Muscle of arm (tissue), 12 donors: Measurements from ENCODE around the gene FKBP14. TPM values are rescaled to one million over a fixed set of nuclear protein-coding genes. Genes with fewer than 3 reads are reported as not detected.

ENCODE experiments used
- DNase-seq: peaks from one replicate; pipeline ENCODE4 v3.0.0-alpha.2; 2013
- polyA plus RNA-seq, 12 donors: library from polyadenylated mRNA; unstranded; fragments of 120-200 nt; gene quantifications; one replicate each; pipeline ENCODE4 v1.2.1, GENCODE V29; 2013; ENCODE audit not compliant: insufficient read length in 12 of 12

FKBP14 gene
- polyA plus RNA-seq, 12 donors: 22.8 to 55.6 (median 31.9) TPM; not detected in 1

DNA sequence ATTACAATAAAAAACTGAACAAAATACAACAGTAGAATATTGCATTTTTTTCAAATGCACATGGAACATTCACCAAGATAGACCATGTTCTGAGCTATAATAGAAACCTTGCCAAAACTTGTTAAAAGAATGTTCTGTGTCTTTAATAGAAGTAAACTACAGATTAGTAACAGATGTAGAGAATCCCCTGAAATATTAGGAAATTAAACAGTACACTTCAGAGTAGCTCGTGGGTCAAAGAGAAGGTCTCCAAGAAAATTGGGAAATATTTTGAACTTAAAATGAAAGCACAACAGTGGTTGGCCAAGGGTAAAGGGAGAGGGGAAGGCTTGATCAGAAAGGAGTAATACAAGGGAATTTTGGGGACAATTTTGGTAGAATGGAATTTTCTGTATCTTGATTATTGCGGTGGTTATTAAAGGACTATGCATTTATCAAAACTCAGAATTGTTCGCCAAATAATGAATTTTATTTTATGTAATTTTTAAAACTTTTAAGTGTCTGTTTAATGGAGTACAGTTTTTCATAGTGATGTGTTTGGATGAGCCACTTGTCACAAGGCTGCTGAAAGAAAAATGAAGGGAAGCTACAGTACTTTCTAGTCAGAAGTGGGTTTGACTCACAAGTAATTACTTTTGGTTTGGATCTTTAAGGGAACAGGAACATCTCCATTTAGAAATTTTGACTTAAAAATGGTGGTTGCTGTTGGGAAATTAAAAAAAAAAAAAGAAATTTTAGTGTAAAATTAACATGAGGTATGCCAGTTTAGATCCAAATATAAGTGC, 11.9 kb upstream of the FKBP14 start:
- DNase-seq: no peak

GRCh38 chr7:30036220-30036619, 9.7 kb upstream of the FKBP14 start:
- DNase-seq: no peak

GRCh38 chr7:30034501-30034900, 8.0 kb upstream of the FKBP14 start:
- DNase-seq: no peak

- DNase-seq: no peak
Observed at GRCh38 chr7:30032310-30033125, 6.0 kb upstream of the FKBP14 start.

GRCh38 chr7:30029696-30030095, 3.2 kb upstream of the FKBP14 start:
- no peak for DNase-seq

- peak; percentile 51 for DNase-seq
Observed at GRCh38 chr7:30028749-30029635, 2.5 kb upstream of the FKBP14 start.

DNA sequence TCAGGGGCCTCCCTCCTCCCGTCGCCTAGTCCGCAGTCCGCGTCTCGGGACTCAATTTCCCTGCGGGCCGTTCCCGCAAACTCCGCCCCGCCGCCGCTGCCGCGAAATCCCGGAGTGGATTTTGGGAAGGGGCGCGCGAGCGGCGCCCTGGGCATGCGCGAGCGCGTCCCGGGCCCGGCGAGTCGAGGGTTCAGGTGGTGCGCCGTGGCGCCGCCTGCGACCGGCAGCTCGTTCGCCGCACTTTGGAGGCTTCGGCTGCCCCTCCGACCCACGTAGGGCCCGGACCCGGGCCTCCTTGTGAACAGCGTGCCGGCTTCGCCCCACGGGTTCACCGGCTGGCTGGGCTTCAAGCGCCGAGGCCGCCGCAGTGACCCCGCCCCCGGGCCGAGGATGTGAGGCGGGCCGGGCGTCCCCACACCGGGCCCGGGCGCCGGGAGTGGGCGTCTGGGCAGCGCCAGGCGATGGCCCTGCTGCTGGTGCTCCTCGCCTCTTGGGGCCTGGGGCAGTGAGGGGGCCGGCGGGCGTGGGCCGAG, 1.8 kb upstream of the FKBP14 start, which contains the start of gene PLEKHA8:
Gene PLEKHA8 (plus strand): TSS at position 197 of the 533 bp plus-strand sequence. CDS start 351 bp downstream, outside the sequence.
- peak; percentile 92 for DNase-seq

DNA sequence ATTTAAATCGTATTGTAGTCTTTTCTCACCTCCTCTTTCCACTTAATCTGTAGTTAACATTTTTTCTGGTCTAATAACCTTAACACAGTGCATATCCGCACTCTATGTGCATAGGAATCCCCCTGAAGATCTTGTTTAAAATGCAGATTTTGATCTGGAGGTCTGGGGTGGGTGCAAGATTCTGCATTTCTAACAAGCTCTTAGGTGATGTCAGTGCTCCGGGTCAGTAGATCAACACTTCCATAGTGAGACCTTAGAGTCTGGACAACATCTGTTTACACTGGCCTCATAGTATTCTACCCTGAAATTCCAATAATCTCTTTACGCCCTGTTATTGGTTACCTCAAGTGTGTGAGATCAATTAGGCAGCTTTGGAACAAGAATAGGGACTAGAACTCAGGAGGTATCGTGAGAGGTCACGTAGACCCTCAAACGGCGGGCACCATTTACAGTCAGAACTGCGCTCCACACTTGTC, 1.3 kb upstream of the FKBP14 start:
- DNase-seq: no peak

DNA sequence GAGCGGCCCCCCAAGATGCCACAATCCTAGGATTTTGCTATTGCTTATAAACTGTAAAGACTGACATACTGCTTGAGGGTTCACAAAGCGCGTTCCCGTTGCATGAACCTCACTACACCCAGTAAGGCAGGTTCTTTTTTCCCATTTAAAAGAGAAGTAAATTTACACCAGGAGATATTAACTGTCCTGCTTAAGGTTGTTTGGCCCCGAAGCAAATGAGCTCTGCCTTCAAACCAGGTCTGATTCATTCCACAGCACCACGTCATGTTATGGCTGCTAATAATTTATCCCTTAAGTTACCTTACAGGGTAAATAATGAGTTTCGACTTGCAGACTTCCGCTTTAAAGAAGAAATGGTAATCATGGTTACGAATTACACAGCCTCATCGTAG, 559 bp upstream of the FKBP14 start:
- DNase-seq: no peak

DNA sequence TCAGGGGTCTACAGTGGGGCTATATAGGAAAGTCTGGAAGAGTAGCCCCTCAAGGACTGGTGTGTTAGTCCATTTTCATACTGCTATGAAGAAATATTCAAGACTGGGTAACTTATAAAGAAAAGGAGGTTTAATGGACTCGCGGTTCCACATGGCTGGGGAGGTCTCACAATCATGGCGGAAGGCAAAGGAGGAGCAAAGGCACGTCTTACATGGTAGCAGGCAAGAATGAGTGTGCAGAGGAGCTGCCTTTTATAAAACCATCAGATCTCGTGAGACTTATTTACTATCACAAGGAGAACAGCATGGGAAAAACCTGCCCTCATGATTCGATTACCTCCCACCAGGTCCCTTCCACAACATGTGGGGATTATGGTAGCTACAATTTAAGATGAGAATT, 3.0 kb downstream of the FKBP14 start:
- DNase-seq: no peak

DNA sequence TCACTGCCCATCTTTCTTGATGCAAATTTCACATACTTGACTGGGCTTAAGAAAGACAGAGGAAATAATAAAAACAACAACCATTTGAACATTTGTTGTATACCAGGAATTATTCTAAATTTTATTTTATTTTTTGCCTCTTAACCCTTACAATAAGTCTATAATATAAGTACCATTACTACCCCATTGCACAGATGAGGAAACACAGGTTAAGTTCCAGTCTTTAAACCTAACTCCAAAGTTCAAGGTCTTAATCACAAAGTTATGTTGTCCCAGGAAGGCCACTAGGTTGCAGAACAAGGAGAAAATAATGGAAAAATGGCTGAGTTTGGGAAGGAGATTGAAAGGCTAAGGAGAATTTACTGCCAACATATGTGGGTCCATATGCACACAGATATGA, 3.5 kb downstream of the FKBP14 start:
- DNase-seq: no peak

DNA sequence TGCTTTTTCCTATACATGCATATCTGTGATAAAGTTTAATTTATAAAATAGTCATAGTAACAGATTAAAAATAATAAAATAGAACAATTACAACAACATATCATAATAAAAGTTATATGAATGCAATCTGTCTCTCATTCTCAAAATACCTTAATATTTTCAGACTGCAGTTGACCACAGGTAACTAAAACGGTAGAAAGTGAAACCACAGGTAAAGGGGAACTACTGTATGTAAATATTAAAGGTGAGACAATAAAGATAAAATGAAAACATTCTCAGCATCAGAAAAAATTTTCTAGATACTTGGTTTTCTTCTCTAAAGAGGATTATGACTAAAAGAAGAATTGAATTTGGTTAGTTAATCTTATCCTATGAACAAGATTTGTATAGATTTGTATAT, 6.0 kb downstream of the FKBP14 start:
- DNase-seq: no peak

- DNase-seq: no peak
Observed at GRCh38 chr7:30019960-30020359, 6.5 kb downstream of the FKBP14 start.

DNA sequence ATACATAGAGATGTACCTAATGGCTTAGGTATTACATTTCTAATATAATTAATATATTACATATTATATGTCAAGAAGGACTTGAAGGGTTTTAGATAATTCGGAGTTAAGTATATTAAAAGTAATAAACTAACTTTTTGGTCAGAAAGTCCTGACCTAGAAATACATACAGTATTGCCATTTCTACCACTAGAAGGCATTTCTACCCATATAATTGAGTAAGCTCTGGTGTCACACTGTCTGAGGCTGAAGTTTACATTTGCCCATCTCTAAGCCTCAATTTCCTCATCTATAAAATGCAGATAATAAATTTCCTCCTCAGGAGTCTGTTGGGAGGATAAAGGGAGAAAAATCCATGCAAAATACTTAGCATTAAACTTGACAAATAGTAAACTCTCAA, 7.1 kb downstream of the FKBP14 start:
- DNase-seq: no peak

DNA sequence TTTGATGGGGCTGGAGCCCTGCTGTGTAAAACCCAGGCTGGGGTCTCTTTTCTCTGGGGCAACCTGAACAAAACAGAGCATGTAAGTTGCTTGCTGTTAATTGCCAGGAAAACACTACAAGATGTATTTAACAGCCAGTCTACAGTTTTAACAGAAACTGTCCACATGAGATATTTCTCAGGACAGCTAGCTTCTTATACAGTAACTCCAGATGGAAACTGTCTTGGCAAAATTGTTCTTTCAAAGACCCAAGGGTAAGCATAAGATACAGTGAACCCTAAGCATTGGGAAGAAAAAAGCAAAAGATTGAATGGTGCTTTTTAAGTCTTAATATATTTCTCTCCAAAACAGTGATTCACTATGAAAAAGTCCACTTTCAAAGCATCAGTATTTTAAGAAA, 8.1 kb downstream of the FKBP14 start:
- no peak for DNase-seq

DNA sequence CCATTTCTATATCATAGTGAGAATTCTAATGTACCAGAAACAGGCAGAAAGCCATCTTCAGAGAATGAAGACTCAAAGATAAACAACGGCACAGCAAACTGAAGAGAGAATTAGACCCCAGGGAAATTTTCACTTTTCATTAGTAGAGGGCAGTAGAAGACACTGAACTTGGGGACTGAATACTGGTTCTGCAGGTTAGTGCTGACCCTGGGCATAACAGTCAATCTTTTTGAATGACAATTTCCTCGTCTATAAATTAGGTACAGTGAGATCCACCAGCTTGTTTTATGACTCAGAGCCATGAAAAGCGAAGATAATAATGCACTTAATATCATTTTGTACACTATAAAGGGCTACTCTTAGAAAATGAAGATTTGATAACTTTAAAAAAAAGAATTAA, 13.7 kb downstream of the FKBP14 start:
- DNase-seq: no peak

GRCh38 chr7:30010021-30010420, 16.5 kb downstream of the FKBP14 start:
- DNase-seq: no peak

GRCh38 chr7:30005464-30005863, 21.0 kb downstream of the FKBP14 start:
- DNase-seq: no peak

GRCh38 chr7:30003098-30003497, 23.4 kb downstream of the FKBP14 start:
- DNase-seq: no peak

- DNase-seq: no peak
Observed at GRCh38 chr7:30001998-30002397, 24.5 kb downstream of the FKBP14 start.

DNA sequence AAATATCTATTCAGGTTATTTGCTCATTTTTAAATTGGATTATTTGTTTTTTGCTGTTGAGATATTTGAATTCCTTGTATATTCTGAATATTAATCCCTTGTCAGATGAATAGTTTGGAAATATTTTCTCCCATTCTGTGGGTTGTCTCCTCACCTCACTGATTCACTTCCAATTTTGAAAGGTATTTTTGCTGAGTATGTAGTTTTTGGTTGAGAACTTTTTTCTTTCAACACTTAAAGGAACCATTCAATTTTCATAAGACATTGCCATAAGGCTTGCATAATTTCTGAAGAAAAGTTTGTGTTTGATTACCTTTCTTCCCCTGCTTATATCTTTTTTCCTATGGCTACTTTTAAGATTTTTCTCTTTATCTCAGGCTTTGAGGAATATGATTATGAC, 28.0 kb downstream of the FKBP14 start:
- no peak for DNase-seq

DNA sequence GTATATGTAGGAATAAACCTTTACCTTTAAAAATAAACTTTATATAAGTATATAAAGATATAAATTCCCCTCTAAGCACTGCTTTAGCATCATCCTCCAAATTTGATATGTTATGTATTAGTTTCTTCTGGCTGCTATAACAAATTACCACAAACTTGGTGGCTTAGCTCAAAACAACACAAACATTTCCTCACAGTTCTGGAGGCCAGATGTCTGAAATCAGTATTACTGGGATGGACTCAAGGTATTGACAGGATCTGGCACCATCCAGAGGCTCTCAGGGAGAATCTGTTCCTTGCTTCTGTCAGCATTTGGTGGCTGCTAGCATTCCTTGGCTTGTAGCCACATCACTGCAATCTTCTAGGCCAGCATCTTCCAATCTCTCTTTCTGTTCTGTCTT, 30.2 kb downstream of the FKBP14 start:
- DNase-seq: no peak
